ENCODE data around the gene TBC1D1.

- TF ChIP-seq CTCF (IDR thresholded peaks at IDR 0.05 in 8 of 11, conservative IDR thresholded peaks at IDR 0.05 in 3 of 11) = no peak
- no peak for TF ChIP-seq POLR2A (IDR thresholded peaks at IDR 0.05)
Observed at GRCh38 chr4:38149472-38149996, 258.6 kb downstream of the TBC1D1 start.

Data from spleen (tissue), 7 donors.